Measurements from ENCODE around the gene DOK6.

- TF ChIP-seq, protein P1, sequence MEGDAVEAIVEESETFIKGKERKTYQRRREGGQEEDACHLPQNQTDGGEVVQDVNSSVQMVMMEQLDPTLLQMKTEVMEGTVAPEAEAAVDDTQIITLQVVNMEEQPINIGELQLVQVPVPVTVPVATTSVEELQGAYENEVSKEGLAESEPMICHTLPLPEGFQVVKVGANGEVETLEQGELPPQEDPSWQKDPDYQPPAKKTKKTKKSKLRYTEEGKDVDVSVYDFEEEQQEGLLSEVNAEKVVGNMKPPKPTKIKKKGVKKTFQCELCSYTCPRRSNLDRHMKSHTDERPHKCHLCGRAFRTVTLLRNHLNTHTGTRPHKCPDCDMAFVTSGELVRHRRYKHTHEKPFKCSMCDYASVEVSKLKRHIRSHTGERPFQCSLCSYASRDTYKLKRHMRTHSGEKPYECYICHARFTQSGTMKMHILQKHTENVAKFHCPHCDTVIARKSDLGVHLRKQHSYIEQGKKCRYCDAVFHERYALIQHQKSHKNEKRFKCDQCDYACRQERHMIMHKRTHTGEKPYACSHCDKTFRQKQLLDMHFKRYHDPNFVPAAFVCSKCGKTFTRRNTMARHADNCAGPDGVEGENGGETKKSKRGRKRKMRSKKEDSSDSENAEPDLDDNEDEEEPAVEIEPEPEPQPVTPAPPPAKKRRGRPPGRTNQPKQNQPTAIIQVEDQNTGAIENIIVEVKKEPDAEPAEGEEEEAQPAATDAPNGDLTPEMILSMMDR (IDR thresholded peaks at IDR 0.05): no peak
- TF ChIP-seq POLR2A (IDR thresholded peaks at IDR 0.05) (no peak), EP300 (IDR thresholded peaks at IDR 0.05; ENCODE audit: low read depth) (no peak)
Measured at GRCh38 chr18:69622961-69623360, 222.3 kb downstream of the DOK6 start.

Data from transverse colon (tissue), 3 donors.